Neural cell (in vitro differentiated cells): ENCODE measurements around the gene BCL6B.
"Not testable (repeated sequence)": the region's sequence is repeated elsewhere in the genome, so short reads cannot be mapped to it uniquely, and the experiment has no call there.

Source experiments
- RAD21 ChIP-seq: fragments of 450-650 bp; conservative IDR thresholded peaks from 2 replicates; pipeline ENCODE4 v1.6.1; 2014; ENCODE audit warnings: antibody characterized with exemption, mild to moderate bottlenecking, moderate library complexity
- TF ChIP-seq, protein P1 (sequence below): fragments of 450-650 bp; IDR thresholded peaks from 2 replicates; pipeline ENCODE4 v1.5.1; 2014; ENCODE audit warnings: antibody characterized with exemption, mild to moderate bottlenecking, moderate library complexity; ENCODE audit not compliant: poor library complexity, severe bottlenecking

DNA sequence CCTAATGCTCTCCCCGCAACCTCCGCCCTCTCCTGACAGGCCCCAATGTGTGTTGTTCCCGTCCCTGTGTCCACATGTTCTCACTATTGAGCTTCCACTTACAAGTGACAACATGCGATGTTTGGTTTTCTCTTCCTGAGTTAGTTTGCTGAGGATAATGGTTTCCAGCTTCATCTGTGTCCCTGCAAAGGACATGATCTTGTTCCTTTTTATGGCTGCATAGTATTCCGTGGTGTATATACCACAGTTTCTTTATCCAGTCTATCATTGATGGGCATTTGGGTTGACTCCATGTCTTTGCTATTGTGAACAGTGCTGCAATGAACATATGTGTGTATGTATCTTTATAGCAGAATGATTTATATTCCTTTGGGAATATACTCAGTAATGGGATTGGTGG, 43.4 kb upstream of the BCL6B start:
- TF ChIP-seq, protein P1, sequence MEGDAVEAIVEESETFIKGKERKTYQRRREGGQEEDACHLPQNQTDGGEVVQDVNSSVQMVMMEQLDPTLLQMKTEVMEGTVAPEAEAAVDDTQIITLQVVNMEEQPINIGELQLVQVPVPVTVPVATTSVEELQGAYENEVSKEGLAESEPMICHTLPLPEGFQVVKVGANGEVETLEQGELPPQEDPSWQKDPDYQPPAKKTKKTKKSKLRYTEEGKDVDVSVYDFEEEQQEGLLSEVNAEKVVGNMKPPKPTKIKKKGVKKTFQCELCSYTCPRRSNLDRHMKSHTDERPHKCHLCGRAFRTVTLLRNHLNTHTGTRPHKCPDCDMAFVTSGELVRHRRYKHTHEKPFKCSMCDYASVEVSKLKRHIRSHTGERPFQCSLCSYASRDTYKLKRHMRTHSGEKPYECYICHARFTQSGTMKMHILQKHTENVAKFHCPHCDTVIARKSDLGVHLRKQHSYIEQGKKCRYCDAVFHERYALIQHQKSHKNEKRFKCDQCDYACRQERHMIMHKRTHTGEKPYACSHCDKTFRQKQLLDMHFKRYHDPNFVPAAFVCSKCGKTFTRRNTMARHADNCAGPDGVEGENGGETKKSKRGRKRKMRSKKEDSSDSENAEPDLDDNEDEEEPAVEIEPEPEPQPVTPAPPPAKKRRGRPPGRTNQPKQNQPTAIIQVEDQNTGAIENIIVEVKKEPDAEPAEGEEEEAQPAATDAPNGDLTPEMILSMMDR, result not testable (repeated sequence)
- TF ChIP-seq RAD21, result not testable (repeated sequence)
